Regular cardiac myocyte (primary cell): ENCODE results near the gene ARHGAP9. TPM values are rescaled to one million over a fixed set of nuclear protein-coding genes. Genes with fewer than 3 reads are reported as not detected.

Experiments used
- total RNA-seq: library from RNA; depleted of rRNA; stranded (reverse); fragments of >200 nt; gene quantifications from 2 replicates; pipeline ENCODE4 v1.2.3, GENCODE V29; 2014

Gene ARHGAP9
- 0.38 TPM in 1 of 2 replicates, not detected in the other for total RNA-seq

DNA sequence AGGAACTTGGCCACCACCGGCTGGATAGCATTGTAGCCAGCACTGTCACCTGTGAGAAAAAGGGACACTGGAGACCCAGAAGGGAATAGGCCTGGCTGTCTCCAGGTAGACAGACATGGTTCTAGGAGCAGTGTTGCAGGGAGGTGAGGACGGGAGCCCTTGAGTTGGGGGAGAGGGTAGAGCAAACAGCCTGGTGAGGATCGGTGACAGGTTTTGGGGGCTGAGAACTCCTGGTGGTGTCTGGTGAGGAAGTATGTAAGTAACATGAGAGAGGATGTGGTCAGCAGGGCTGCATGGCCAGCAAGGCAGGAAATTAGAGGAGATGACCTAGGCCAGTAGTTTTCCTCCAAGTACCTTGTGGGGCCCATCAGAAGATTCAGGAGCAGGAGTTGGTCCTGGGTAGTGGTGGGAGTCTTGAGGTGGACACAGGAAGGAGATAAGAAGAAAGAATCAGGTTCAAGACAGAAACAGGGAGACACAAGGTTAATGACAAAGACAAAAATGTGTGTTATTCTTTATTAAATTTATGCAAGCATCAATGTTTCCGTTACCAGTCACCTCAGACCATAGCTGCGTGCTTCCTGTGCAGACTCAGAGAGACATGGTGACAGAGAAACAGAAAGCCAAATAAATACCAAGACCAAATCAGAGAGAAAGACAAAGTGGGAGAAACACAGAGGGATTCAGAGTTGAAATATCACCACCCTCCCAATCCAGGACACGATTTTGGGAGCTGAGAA lies at the start of gene ARHGAP9:
TSS of gene ARHGAP9 (minus strand) at position 491 of the 740 bp plus-strand sequence. CDS start at position 31, 460 bp downstream.

GRCh38 chr12:57522011-57522886 lies 42.6 kb upstream of the ARHGAP9 start, which contains the start of gene MBD6:
MBD6 (plus strand) TSS chr12:57522824; CDS start chr12:57524304, 1,480 bp downstream.

DNA sequence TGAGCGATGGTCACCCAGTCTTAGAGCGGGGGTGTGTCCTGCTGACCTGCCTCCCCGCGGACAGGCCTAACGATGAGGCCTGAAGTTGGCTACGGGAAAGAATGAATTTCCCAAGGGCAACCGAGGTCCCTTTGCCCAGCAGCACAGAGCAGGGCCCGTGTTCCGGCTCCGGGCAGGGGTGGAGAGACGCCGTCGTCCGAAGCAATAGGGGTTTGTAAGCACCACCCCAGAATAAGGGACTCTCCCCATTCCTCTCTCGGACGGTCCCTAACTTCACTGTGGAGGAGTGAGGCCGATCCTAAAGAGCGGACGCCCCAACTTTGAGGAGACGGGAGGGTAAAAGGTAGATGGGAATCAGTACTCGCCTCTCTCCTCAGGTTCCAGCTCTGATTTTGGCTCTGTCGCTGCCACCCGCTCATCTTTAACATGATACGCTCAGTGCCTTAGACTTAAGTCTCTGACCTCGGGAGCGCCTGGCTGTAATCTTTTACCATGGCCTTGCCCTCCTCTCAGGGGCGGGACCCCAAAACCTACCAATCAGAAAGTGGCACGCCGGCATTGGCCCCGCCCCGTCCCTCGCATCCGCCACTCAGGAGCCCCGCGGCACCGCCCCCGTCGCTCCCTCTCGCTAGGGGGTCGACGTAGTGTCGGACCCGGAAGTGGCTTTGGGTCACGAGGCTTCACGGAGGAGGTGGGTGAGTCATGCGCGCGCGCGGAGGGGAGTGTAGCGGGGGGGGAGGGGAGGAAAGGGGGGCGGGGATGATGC lies 40.6 kb upstream of the ARHGAP9 start, which contains the start of gene DDIT3:
TSS of gene DDIT3 (minus strand) at position 462 of the 766 bp plus-strand sequence. CDS start 3,108 bp downstream, outside the sequence.

DNA sequence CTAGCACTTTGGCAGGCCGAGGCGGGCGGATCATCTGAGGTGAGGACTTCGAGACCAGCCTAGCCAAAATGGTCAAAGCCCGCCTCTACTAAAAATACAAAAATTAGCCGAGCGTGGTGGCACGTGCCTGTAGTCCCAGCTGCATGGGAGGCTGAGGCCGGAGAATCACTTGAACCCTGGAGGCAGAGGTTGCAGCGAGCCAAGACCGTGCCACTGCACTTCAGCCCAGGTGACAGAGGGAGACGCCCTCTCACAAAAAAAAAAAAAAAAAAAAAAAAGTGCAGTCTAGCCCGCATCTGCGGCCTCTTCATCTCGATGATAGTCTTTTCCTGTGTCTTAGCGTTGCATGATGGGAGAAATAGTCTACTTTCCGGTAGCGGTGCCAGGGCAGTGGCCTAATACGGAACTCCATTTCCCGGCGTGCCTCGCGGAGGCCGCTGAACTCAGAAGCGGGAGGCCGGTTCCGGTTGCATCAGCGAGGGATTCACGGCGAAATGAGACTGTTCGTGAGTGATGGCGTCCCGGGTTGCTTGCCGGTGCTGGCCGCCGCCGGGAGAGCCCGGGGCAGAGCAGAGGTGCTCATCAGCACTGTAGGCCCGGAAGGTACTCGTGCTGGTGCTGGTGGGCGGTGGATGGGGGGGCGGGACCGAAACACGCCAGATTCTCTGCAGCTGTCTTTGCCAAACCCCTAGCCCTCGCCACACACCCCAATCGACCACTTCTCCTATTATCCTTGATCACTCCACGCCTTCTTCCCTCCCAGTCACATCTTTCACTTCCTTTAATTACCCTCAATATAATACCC lies 8.1 kb upstream of the ARHGAP9 start, which contains the start of gene MARS1:
TSS of gene MARS1 (plus strand) at position 472 of the 805 bp plus-strand sequence. CDS start at position 495, 23 bp downstream.

DNA sequence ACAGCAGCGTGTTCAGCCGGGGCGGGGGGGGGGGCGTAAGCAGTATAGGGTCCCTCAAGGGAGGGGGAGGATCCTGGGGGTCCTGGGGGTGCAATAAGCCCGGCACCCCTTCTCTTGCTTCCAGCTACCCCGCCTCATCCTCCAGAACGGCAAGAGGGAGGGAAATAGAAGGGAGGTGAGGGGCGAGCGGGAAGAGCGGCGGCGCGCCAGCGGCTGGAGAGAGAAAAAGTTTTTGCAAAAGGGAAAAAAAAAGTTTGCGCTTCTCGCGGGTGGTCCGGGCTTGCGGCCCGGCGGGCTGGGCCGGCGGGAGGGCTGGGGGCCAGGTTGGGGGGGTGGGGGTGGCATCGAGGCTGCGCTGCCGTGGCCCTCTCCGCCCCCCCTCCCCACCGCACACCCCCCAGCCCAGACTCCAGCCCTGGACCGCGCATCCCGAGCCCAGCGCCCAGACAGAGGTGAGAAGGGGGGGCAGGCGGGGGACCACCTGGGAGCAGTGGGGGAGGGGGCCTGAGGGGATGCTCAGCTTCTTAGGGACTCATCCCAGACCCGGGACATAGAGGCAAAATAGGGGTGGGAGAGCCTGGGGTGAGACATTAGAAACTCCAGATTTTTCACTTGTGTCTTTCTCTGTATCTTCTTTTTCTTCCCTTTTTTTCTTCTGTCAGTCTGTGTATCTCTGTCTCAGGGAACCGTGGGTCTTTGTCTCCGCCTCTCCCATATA lies 19.8 kb downstream of the ARHGAP9 start, which contains the start of gene GLI1:
TSS of gene GLI1 (plus strand) at position 36 of the 718 bp plus-strand sequence. CDS start 3,907 bp downstream, outside the sequence.

DNA sequence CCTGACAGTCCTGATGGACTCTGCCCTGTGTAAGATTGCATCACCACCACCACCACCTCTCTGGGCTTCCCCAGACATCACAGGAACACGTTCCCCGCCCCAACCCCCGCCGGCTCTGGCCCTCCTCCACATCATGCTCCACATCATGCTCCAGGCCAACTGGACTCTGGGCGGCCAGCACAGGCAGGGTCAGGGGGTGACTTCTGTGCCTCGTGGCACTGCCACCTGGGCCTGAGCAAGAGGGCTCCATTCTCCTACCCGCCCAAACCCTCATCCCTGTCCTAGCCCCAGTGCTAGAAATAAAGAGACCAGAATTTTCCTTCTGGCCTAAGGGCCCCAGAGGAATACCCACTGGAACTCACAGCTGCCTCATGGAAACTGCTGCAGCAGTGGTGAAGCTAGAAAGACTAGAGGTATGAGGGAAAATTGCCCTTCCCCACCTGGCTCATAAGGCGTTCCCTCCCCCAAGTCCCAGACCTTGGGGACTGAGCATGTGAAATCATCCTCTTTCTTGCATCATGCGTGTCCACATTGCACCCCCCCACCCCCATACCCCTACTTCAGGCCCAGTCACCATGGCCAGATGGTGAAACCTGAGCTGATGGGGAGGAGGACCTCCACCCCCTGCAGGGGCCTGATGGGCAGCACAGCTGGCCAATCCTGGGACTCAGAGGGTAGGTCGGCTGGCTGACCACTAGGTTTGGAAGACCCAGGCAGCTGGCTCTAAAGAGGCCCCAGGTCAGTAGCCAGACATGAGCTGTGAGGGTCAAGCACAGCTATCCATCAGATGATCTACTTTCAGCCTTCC lies 24.9 kb downstream of the ARHGAP9 start, which contains the start of gene INHBE:
TSS of gene INHBE (plus strand) at position 742 of the 808 bp plus-strand sequence. CDS start 230 bp downstream, outside the sequence.

GRCh38 chr12:57434517-57435223 lies 45.0 kb downstream of the ARHGAP9 start, which contains the start of gene INHBC:
INHBC (plus strand) TSS chr12:57434784; CDS start chr12:57434887, 103 bp downstream.

DNA sequence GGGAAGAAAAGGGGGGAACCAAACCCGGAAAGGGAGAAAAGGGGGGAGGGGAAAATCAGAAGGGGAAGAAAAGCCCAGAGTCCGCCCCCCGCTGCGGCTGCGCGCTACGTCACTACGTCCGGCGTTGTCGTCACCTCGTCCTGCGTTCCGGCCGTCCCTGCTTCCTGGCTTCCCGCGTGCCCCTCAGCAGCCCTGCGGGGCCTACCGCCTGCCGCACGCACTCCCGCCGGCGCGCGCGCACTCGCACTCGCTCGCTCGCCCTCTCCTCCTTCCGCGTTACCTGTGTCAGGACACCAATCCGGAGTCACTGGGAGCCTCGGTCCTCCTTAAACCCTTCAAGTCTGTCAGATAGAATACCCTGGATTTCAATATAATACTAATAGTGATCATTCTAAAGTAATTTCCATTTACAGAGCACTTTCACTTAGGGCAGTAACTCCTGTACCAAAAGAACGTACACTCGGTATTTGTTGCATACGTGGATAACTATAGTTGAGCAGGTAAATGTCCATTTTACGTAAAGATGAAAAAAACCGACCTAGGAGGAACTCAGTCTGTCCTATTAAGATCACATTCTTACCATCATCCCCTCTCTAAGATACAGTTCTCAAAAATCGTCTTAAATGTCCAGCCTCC lies 48.6 kb downstream of the ARHGAP9 start, which contains the start of gene R3HDM2:
TSS of gene R3HDM2 (minus strand) at position 113 of the 636 bp plus-strand sequence. CDS start 120,615 bp downstream, outside the sequence.

Other genes with a start within 250 kb of the ARHGAP9 start
- 0.19 and 1.1 TPM in 2 replicates for gene STAC3, start 228.7 kb downstream of the ARHGAP9 start, total RNA-seq
- 6.9 and 8.7 TPM in 2 replicates for gene R3HDM2, start 48.8 kb downstream of the ARHGAP9 start, total RNA-seq
- not detected in 2 replicates for gene INHBC, start 45.1 kb downstream of the ARHGAP9 start, total RNA-seq
- 0.38 and 0.85 TPM in 2 replicates for gene INHBE, start 24.6 kb downstream of the ARHGAP9 start, total RNA-seq
- under 0.01 and 0.38 TPM in 2 replicates for gene GLI1, start 20.1 kb downstream of the ARHGAP9 start, total RNA-seq
- gene MARS1, start 8.2 kb upstream of the ARHGAP9 start, total RNA-seq = 81.5 and 172 TPM in 2 replicates
- 17.6 and 85.4 TPM in 2 replicates for gene DDIT3, start 40.6 kb upstream of the ARHGAP9 start, total RNA-seq
- 2.9 and 3.9 TPM in 2 replicates for gene MBD6, start 43.0 kb upstream of the ARHGAP9 start, total RNA-seq
- gene DCTN2, start 67.3 kb upstream of the ARHGAP9 start, total RNA-seq = 79.5 and 89.1 TPM in 2 replicates
- 0.19 and 0.28 TPM in 2 replicates for gene KIF5A, start 70.2 kb upstream of the ARHGAP9 start, total RNA-seq
- gene PIP4K2C, start 111.3 kb upstream of the ARHGAP9 start, total RNA-seq = 18.2 and 19.2 TPM in 2 replicates
- gene DTX3, start 125.0 kb upstream of the ARHGAP9 start, total RNA-seq = 5.4 and 14.7 TPM in 2 replicates
- gene ARHGEF25, start 131.6 kb upstream of the ARHGAP9 start, total RNA-seq = 12.5 and 27.1 TPM in 2 replicates
- gene B4GALNT1, start 153.3 kb upstream of the ARHGAP9 start, total RNA-seq = 1.9 and 2.8 TPM in 2 replicates
- gene OS9, start 214.3 kb upstream of the ARHGAP9 start, total RNA-seq = 133 and 376 TPM in 2 replicates